ENCODE results near the gene SLC2A4.
"Not testable (repeated sequence)": the region's sequence is repeated elsewhere in the genome, so short reads cannot be mapped to it uniquely, and the experiment has no call there.

SLC2A4 gene

DNA sequence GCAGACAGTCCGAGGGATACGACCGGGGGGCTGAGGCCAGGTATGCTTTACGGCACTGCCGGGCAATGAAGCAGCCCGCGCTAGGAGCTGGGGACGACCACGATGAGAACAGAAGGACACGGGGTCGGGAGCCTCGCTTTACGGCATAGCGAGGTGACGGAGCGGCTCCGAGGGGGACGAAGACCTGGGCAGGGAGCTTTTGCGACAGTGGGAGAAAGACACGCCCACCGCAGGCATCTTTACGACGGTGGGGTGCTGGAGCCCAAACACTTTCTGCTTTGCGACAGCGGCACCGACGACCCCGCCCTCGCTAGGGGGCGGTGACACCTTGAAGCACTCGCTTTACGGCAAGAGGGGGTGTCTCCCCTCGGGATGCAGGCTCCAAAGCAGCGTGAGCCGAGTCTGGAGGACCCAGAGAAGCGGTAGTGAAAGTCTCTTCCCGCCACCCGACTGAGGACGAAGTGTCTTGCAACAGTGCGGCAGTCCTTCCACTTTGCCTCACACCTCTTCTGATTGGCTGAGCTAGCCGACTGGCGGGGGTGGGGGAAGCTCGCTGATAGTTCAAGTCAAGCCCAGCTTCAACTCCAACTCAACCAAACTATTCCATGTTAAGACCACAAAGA, 48.0 kb downstream of the SLC2A4 start:
- peak; percentile 96 for DNase-seq (ENCODE audit: low read depth, low spot score)
- TF ChIP-seq, protein P1, sequence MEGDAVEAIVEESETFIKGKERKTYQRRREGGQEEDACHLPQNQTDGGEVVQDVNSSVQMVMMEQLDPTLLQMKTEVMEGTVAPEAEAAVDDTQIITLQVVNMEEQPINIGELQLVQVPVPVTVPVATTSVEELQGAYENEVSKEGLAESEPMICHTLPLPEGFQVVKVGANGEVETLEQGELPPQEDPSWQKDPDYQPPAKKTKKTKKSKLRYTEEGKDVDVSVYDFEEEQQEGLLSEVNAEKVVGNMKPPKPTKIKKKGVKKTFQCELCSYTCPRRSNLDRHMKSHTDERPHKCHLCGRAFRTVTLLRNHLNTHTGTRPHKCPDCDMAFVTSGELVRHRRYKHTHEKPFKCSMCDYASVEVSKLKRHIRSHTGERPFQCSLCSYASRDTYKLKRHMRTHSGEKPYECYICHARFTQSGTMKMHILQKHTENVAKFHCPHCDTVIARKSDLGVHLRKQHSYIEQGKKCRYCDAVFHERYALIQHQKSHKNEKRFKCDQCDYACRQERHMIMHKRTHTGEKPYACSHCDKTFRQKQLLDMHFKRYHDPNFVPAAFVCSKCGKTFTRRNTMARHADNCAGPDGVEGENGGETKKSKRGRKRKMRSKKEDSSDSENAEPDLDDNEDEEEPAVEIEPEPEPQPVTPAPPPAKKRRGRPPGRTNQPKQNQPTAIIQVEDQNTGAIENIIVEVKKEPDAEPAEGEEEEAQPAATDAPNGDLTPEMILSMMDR (IDR thresholded peaks at IDR 0.05; ENCODE audit: insufficient read depth, low read length, missing control alignments): no peak
- H3K4me3 ChIP-seq (ENCODE audit: low read depth, low read length): peak overlapping the region; percentile 96
- POLR2A ChIA-PET: interaction anchor here (0.6 to 2.3 kb wide), 15 partner anchors 9 to 356 kb away, joined by 3 to 20 read pairs (median 5); partner anchors contain the start of genes GPS2, POLR2A and TMEM256
- CTCF ChIA-PET: interaction anchor here (0.7 to 3.5 kb wide), 10 partner anchors 11 to 284 kb away, joined by 3 to 30 read pairs (median 5); partner anchors contain the start of genes SLC2A4 and TMEM95

DNA sequence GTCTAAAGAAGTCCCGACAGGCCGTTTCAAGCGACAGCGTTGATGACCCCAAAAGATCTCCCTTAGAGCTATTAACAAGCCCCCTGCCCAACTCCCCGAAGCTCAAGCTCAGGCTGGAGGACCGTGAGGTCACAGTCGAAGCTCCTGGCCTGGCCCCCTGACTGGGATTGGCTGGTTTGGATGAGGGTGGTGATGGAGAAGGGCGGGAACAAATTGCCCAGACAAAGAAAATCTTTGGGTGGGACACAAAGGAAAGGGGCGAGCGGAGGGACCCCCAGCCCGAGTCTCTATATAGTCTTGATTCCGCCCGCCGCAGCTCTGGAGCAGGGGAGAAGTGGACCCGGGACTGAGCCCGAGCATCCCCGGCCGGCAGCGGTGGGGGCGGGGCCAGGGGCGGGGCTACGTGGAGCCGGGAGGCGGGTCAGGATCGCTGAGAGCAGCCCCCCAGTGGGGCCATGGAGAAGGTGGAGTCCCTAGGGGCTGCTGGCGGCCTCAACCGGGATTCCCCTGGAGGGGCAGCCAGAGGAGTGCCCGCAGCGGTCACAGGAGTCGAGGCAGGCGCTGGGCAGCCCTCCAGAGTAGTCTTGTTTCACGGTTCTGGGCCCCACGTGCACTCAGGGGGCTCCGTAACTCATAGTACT, 48.6 kb downstream of the SLC2A4 start:
- ChIA-PET CTCF (interaction anchor here (0.7 to 3.5 kb wide), 8 partner anchors 12 to 230 kb away, joined by 3 to 30 read pairs (median 6); partner anchors contain the start of genes SLC2A4 and TMEM95), POLR2A (interaction anchor here (0.6 to 2.3 kb wide), 14 partner anchors 10 to 154 kb away, joined by 3 to 20 read pairs (median 5); partner anchors contain the start of genes GPS2, POLR2A and TMEM256)
- TF ChIP-seq, protein P1 (IDR thresholded peaks at IDR 0.05; ENCODE audit: insufficient read depth, low read length, missing control alignments): no peak
- H3K4me3 ChIP-seq (ENCODE audit: low read depth, low read length): peak overlapping the region; percentile 96
- no peak for DNase-seq (ENCODE audit: low read depth, low spot score)

DNA sequence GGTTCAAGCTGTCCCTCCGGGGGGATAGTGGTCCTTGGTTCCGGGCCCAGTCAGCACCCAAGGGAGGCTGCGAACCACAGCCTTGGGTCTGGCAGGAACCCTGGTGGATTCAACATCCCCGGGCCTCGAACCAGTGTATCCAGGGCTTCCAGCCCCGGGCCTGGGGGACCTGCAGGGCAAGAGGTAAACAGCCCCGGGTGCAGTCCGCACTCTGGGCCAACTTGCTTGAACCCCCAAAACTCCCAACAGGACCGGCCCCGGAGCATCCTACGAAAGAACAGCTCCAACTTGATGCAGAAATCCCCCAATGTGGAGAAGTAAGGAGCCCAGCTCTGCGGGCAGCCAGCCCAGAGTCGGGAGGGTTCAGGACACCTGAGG, 49.1 kb downstream of the SLC2A4 start:
- ChIA-PET CTCF (interaction anchor here (1.7 to 3.5 kb wide), 5 partner anchors 12 to 230 kb away, joined by 5 to 30 read pairs (median 10); partner anchors contain the start of gene SLC2A4), POLR2A (interaction anchor here (1.5 to 2.3 kb wide), 4 partner anchors 13 to 153 kb away, joined by 5 to 20 read pairs (median 8); partner anchors contain the start of genes POLR2A and TMEM256)
- TF ChIP-seq, protein P1 (IDR thresholded peaks at IDR 0.05; ENCODE audit: insufficient read depth, low read length, missing control alignments): no peak

DNA sequence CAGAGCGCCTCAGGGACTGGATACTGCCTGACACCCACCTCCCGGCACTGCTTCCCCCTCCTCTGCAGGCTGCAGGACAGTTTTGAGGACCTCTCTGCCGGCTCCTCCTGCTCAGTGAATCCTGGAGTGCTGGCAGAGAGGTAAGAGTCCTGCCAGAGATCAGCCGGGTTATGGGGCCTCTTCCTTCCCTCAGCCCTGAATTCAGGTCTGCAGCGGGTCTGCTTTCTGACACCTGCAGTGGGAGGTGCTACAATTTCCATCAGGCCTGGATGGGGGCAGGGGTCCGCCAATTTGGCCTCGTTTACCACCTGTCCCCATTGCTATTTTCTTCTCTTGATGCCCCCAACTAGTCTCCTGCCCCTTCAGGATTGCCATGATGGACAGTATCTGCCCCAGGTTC, 50.6 kb downstream of the SLC2A4 start:
- no peak for DNase-seq (ENCODE audit: low read depth, low spot score)
- POLR2A ChIA-PET: no interaction called here
- H3K4me3 ChIP-seq (ENCODE audit: low read depth, low read length): no peak overlapping the region
- TF ChIP-seq, protein P1 (IDR thresholded peaks at IDR 0.05; ENCODE audit: insufficient read depth, low read length, missing control alignments): no peak
- CTCF ChIA-PET: interaction anchor here (3.5 kb wide), 1 partner anchor 13 kb away, joined by 30 read pairs; no protein-coding TSS in a partner anchor

More for the DNA sequence above, 49.1 kb downstream of the SLC2A4 start:
- DNase-seq (ENCODE audit: low read depth, low spot score): no peak
- peak overlapping the region; percentile 96 for H3K4me3 ChIP-seq (ENCODE audit: low read depth, low read length)

DNA sequence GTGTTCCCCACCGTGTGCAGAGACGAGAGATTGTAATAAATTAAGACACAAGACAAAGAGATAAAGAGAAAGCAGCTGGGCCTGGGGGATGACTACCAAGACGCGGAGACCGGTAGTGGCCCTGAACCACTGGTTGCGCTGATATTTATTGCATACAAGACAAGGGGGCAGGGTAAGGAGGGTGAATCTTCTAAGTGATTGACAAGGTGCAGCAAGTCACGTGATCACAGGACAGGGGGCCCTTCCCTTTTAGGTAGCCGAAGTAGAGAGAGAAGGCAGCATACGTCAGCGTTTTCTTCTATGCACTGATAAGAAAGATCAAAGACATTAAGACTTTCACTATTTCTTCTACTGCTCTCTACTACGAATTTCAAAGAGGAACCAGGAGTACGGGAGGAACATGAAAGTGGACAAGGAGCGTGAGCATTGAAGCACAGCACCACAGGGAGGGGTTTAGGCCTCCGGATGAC, 51.1 kb downstream of the SLC2A4 start:
- DNase-seq (ENCODE audit: low read depth, low spot score); CTCF ChIA-PET; H3K4me3 ChIP-seq (ENCODE audit: low read depth, low read length); POLR2A ChIA-PET: not testable (repeated sequence)

DNA sequence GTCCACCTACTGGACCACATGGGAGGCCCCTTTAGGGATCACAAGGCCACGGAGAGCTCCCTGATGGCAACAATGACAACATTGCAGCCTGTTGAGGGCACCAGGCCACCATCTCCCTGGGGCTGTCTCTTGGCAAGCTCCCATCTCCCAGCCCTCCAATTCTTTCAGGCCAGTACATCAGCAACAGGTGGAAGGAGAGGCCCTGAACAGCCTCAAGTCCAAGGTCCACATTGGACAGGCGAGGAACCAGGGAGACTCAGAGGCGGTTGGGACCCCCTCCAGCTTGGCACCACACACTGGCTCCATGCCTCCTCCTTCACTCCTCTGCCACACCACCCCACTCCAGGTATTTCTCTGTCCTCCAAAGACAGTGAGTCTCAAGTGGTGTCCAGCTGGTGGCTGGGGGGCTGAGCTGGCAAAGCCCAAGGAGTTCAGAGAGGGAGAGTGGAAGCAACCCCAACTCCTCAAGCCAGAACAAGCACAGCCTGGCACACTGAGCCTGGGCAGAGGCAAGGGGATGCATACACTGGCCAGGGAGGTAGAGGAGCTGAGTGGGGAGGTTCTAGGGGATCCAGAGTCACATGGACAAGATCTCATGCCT, 53.5 kb downstream of the SLC2A4 start:
- CTCF ChIA-PET: interaction anchor here (1.5 to 4.3 kb wide), 3 partner anchors 9 to 15 kb away, joined by 3 to 34 read pairs (median 18); no protein-coding TSS in a partner anchor

DNA sequence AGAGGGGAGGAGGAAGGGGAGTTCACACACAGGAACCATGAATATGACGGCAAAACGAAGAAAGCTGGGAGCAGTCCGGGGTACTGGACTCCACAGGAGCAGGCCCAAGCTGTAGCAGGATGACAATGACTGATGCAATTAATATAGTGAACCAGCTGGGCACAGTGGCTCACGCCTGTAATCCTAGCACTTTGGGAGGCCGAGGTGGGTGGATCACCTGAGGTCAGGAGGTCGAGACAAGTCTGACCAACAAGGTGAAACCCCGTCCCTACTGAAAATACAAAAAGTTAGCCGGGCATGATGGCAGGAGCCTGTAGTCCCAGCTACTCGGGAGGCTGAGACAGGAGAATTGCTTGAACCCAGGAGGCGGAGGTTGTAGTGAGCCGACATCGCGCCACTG, 54.2 kb downstream of the SLC2A4 start:
- DNase-seq (ENCODE audit: low read depth, low spot score); H3K4me3 ChIP-seq (ENCODE audit: low read depth, low read length); POLR2A ChIA-PET: not testable (repeated sequence)
- CTCF ChIA-PET: interaction anchor here (1.5 to 4.3 kb wide), 5 partner anchors 10 to 39 kb away, joined by 3 to 34 read pairs (median 8); no protein-coding TSS in a partner anchor

More for the DNA sequence above, 53.5 kb downstream of the SLC2A4 start:
- no peak for DNase-seq (ENCODE audit: low read depth, low spot score)
- TF ChIP-seq, protein P1 (IDR thresholded peaks at IDR 0.05; ENCODE audit: insufficient read depth, low read length, missing control alignments): no peak
- no peak overlapping the region for H3K4me3 ChIP-seq (ENCODE audit: low read depth, low read length)
- POLR2A ChIA-PET: no interaction called here

All from AG04449 (cell line).